ENCODE data around the gene NEDD4.

GRCh38 chr15:55861115-55861514 lies 132.3 kb downstream of the NEDD4 start:
- no peak for TF ChIP-seq POLR2AphosphoS5 (IDR thresholded peaks at IDR 0.05)
- no peak for TF ChIP-seq CTCF (IDR thresholded peaks at IDR 0.05)
- no peak for TF ChIP-seq POLR2A (IDR thresholded peaks at IDR 0.05)
- TF ChIP-seq EP300 (IDR thresholded peaks at IDR 0.05; ENCODE audit: low read depth): no peak
